ENCODE results near the gene FREM2.

The FREM2 gene

DNA sequence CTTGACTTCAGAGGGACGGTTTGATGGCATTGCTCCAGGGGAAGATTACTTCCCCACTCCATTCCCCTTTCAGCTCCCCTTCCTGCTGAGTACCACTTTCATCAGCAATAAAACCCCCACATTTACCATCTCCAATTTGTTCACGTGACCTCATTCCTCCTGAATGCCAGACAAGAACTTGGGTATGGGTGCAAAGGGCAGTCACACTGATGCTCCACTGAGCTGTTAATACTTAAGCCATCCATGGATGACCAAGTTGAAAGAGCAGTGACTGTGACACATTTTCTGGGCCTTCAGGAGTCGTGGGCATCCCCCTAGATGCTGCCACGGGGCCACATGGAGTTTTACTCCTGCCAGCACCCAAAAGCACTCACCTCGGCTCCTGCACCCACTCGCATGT is 210.6 kb downstream of the FREM2 start:
- no peak for DNase-seq (ENCODE audit: low read depth)

DNA sequence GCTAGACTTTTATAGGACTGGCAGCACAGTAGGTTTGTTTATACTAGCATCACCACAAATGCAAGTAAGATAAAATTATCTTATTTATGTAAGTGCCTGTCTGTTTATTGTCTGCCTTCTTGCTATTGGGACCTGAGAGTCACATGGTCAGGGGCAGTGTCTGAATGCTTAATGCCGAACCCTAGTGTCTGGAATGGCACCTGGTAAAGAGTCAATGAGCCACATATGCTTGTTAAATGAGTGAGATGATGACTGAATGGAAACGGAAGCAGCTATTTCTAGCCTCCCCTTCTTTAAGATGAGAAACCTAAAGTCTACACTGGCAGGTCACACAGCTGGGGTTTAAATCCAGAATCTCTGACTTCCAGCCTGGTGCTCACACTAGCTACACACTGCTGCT is 211.6 kb downstream of the FREM2 start:
- DNase-seq (ENCODE audit: low read depth), result no peak

DNA sequence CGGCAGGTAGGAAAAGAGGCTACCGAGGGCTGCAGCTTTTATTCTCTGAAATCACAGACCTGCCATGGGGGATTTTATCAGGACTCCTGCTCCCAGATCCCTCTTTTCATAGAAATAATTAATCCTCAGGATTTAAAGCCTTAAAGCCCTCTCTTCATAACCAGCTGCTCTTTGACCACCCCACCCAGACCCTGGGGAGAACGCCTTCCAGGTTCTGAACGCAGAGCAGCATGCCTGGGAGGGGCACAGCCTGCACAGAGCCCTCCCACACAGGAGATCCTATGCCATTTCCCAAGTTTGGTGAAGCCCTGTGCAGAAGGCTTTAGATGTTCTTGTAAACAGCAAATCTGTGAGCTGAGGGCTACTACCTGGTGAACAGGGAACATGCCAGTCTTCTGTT is 212.7 kb downstream of the FREM2 start:
- DNase-seq (ENCODE audit: low read depth), result no peak

DNA sequence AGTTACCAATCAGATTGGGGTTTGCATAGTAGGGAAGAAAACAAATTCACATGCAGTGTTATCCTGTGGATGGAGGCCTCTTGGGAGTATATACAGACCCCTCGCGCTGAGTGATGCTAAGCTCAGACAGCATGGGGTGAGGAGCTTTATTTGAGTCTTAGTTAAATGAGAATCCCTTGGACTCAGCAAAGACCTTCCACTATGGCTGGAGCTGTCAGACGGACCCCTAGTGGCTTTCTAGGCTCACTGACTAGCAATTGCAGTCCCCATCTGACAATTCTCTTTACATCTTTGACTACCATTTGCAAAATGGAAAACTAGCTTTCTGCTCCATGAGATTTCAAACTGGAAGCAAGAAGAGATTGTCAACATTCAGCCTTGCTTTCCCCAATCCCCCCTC is 213.3 kb downstream of the FREM2 start:
- DNase-seq (ENCODE audit: low read depth), result no peak

DNA sequence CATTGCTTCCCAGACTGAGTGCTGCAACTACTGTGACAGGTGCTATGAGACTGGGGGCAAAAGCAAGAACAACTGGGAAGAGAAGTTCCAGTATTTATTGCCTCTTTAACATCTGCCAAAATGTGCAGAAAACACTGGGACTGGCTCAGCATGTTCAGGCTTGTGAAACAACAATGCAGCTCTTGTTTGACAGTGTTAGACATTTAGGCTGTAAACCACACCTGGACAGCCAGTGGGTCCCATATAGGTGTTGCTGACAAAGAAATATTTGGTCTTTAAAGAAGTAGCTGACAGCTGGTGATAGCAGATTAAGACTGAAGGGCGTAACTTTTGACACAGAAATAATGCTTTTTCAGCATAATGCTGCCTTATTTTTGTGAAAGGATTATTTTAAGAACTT is 215.7 kb downstream of the FREM2 start:
- DNase-seq (ENCODE audit: low read depth), result no peak

DNA sequence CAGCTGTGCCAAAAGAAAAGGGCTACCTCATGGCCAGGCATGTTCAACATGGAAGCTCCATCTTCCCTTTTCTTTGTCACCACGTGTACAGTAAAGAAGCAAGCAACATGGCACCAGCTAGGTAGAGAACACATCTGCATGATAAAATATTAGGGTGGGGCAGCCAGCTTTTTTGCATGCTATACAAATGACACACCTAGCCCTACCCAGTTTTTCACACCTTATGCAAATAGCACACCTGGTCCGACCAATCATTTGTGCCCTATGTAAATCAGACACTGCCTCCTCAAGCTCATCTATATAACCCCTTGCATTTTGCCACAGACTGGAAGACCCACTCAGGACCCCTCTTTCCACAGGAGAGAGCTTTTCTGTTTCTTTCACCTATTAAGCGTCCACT is 218.2 kb downstream of the FREM2 start:
- no peak for DNase-seq (ENCODE audit: low read depth)

DNA sequence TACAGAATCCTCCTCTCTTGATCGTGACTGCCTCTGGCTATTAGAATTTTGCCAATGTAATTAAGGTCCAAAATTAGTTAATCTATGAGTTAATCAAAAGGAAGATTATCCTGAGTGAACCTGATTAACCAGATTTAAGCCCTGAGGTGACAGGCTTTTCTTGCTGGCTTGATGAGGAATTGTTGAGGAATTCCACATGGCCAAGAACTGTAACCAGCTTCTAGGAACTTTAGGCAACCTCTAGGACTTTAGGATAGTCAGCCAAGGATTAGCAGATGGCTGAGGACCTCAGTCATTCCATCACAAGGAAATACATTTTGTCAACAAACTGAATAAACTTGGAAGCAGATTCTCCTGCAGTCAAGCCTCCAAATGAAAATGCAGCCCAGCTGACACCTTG is 219.0 kb downstream of the FREM2 start:
- DNase-seq (ENCODE audit: low read depth), result no peak

DNA sequence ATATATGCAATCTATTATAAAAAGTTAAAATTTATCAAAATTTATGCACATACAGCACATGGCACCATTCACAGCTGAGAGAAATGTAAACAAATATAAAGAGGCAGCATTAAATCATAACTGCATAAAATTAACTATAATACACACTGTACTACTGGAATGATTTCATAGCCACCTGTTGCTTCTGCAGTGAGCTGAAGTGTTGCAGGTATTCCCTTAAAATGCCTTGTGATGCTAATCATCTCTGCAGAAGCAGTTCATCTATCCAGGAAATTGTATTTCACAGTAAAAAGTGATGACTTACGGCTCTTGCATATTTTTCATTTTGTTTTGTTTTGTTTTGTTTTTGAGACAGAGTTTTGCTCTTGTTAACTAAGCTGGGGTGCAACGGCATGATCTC is 221.7 kb downstream of the FREM2 start:
- no peak for DNase-seq (ENCODE audit: low read depth)

DNA sequence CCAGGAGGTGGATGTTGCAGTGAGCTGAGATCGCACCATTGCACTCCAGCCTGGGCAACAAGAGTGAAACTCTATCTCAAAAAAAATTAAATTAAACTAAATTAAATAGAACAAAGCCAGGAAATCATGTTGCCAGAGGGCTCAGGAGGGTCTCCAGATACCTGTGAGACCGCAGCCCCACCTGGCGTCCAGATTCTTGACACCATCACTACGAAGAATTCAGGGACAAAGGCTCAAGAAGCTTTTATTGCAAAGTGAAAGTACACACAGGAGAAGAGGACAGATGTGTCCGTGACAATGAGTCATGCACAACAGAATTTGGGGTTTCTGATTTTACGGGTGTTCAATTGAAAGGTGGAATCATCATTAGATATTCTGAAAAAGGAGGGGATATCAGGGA is 227.2 kb downstream of the FREM2 start:
- DNase-seq (ENCODE audit: low read depth), result no peak

DNA sequence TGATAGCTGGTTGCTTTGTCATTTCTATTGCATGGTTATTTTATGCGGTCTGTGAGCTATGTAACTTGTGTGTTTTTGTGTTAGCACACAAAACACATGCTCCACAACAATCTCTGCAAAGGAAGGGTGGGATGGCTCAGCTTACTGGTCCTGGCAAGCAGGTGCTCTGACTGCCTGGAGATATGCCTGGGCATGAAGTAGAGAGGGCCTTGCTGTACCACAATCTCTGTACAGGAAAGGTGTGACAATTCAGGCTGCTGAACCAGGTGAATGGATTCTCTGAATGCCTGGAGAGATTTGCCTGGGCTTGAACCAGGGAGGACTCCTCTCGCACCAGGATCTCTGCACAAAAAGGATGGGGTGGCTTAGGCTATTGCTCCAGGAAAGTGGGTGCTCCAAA is 234.2 kb downstream of the FREM2 start:
- DNase-seq (ENCODE audit: low read depth), result no peak

DNA sequence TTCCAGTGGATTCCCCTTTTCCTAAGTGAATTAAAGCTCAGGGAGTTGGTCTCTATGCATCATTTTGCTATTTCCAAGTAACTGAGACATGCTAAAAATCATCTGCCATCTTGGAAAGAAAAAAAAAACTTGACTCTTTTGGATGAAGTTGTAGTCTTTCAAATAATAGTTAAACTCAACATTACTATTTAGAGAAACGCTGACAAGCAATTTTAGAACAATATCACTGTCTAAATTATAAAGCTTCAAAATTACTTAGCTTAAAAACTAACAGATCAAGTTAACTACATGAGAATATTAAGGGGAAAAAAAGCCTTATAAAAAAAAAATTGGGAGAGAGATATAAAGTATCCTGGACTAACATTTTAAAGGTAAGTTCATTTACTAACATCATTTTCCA is 235.3 kb downstream of the FREM2 start:
- no peak for DNase-seq (ENCODE audit: low read depth)

DNA sequence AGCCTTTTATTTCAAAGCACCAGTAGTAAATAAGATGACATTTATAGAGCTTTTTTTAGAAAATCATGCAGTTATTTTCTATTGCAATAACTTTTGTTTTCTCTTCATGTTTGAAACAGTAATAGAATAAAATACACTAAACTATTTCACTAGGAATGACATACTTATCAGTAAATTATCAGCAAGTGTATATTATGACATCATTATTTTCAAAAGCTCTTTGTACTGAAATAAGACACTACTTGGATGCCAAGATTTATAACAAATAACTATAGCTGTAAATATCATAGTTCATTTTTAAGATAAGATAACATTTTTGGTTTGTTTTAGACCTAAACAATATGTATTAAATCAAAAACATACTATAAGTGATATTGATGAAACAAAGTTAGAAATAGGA is 246.9 kb downstream of the FREM2 start:
- DNase-seq (ENCODE audit: low read depth), result no peak
